ENCODE measurements around the gene ARID3B.

ARID3B gene

GRCh38 chr15:74632601-74633000 is 91.6 kb downstream of the ARID3B start:
- in situ Hi-C loops (cut with MboI; ENCODE audit: low sequenced_read_pairs) = loop anchor here (25.0 kb wide), 1 partner anchor 130 kb away; no protein-coding TSS in a partner anchor

- in situ Hi-C loops (cut with MboI; ENCODE audit: low sequenced_read_pairs) = loop anchor here (25.0 kb wide), 1 partner anchor 129 kb away; no protein-coding TSS in a partner anchor
Measured at GRCh38 chr15:74633781-74634180, 92.8 kb downstream of the ARID3B start.

- in situ Hi-C loops (cut with MboI; ENCODE audit: low sequenced_read_pairs) = loop anchor here (25.0 kb wide), 1 partner anchor 127 kb away; no protein-coding TSS in a partner anchor
Measured at GRCh38 chr15:74635228-74635627, 94.2 kb downstream of the ARID3B start.

GRCh38 chr15:74636984-74637383 is 96.0 kb downstream of the ARID3B start:
- in situ Hi-C loops (cut with MboI; ENCODE audit: low sequenced_read_pairs) = loop anchor here (25.0 kb wide), 1 partner anchor 125 kb away; no protein-coding TSS in a partner anchor

- in situ Hi-C loops (cut with MboI; ENCODE audit: low sequenced_read_pairs) = loop anchor here (25.0 kb wide), 1 partner anchor 121 kb away; no protein-coding TSS in a partner anchor
Measured at GRCh38 chr15:74641151-74641550, 100.1 kb downstream of the ARID3B start.

- in situ Hi-C loops (cut with MboI; ENCODE audit: low sequenced_read_pairs) = loop anchor here (25.0 kb wide), 1 partner anchor 120 kb away; no protein-coding TSS in a partner anchor
Measured at GRCh38 chr15:74642348-74642733, 101.3 kb downstream of the ARID3B start.

- in situ Hi-C loops (cut with MboI; ENCODE audit: low sequenced_read_pairs) = loop anchor here (25.0 kb wide), 1 partner anchor 119 kb away; no protein-coding TSS in a partner anchor
Measured at GRCh38 chr15:74642734-74643664, 102.0 kb downstream of the ARID3B start.

GRCh38 chr15:74643665-74644204 is 102.7 kb downstream of the ARID3B start:
- in situ Hi-C loops (cut with MboI; ENCODE audit: low sequenced_read_pairs) = loop anchor here (25.0 kb wide), 1 partner anchor 119 kb away; no protein-coding TSS in a partner anchor

GRCh38 chr15:74646480-74646879 is 105.5 kb downstream of the ARID3B start:
- in situ Hi-C loops (cut with MboI; ENCODE audit: low sequenced_read_pairs) = loop anchor here (25.0 kb wide), 1 partner anchor 116 kb away; no protein-coding TSS in a partner anchor
